ENCODE measurements around the gene RTN4R.
A peak's percentile ranks its signal among the peaks of the same experiment; 100 is the strongest.

Gene RTN4R

GRCh38 chr22:20192972-20193760 lies 75.0 kb downstream of the RTN4R start:
- Histone ChIP-seq H3K27ac (replicated peaks; ENCODE audit: low read length) (no peak overlapping the region), H3K14ac (ENCODE audit: low read length) (peak overlapping the region; percentile 27), H4K91ac (ENCODE audit: low read depth, low read length, poor library complexity) (no peak overlapping the region), H3K23ac (ENCODE audit: low read depth, low read length, poor library complexity) (peak overlapping the region; percentile 71), H2BK12ac (ENCODE audit: low read length) (no peak overlapping the region), H3K4me2 (ENCODE audit: insufficient read depth, low read length, poor library complexity, severe bottlenecking) (no peak overlapping the region), H2BK5ac (ENCODE audit: low read length) (no peak overlapping the region), H2AFZ (ENCODE audit: low read length) (no peak overlapping the region), H3K9me3 (replicated peaks in 1 of 2; ENCODE audit: control insufficient read depth in 2 of 2, insufficient read depth in 1 of 2, low read depth in 1 of 2, low read length in 2 of 2) (no peaks in the 10 kb centered on the region), H3K27me3 (ENCODE audit: control insufficient read depth in 3 of 3, insufficient read depth in 3 of 3, low read depth in 1 of 3, low read length in 3 of 3) (peaks cover 0 to 63% (median 2%) of the 10 kb centered on the region in 3 experiments), H4K8ac (ENCODE audit: low read depth, low read length) (peak overlapping the region; percentile 58), H2BK15ac (ENCODE audit: low read length) (peak overlapping the region; percentile 54), H2BK120ac (ENCODE audit: low read depth, low read length) (peak overlapping the region; percentile 56), H3K36me3 (replicated peaks in 1 of 2; ENCODE audit: control insufficient read depth in 2 of 2, insufficient read depth in 2 of 2, low read length in 2 of 2) (no peaks in the 10 kb centered on the region), H3K4ac (ENCODE audit: low read length) (peak overlapping the region; percentile 85), H3K4me3 (ENCODE audit: low read length in 2 of 2) (no peak overlapping the region), H3K18ac (ENCODE audit: low read length) (peak overlapping the region; percentile 62), H3K4me1 (ENCODE audit: control insufficient read depth in 2 of 2, insufficient read depth in 1 of 2, low read depth in 1 of 2, low read length in 2 of 2) (peaks cover 2 to 5% of the 10 kb centered on the region in 2 donors), H3K79me1 (ENCODE audit: low read depth, low read length) (no peaks in the 10 kb centered on the region), H3K9ac (ENCODE audit: low read depth, low read length, poor library complexity) (no peak overlapping the region), H2AK5ac (ENCODE audit: low read depth, low read length) (peak overlapping the region; percentile 50)
- WGBS, 2 donors (ENCODE audit: extremely low coverage in 2 of 2, insufficient read length in 2 of 2, insufficient replicate concordance in 1 of 2): no CpG with 5 or more reads among the region's 20 CpGs
- DNase-seq (ENCODE audit: low spot score): no peak

GRCh38 chr22:20192293-20192971 lies 75.7 kb downstream of the RTN4R start:
- Histone ChIP-seq H2AK5ac (ENCODE audit: low read depth, low read length) (peak overlapping the region; percentile 20), H2BK12ac (ENCODE audit: low read length) (no peak overlapping the region), H3K27me3 (ENCODE audit: control insufficient read depth in 3 of 3, insufficient read depth in 3 of 3, low read depth in 1 of 3, low read length in 3 of 3) (peaks cover 0 to 58% (median 0%) of the 10 kb centered on the region in 3 experiments), H2BK15ac (ENCODE audit: low read length) (no peak overlapping the region), H3K9me3 (replicated peaks in 1 of 2; ENCODE audit: control insufficient read depth in 2 of 2, insufficient read depth in 1 of 2, low read depth in 1 of 2, low read length in 2 of 2) (no peaks in the 10 kb centered on the region), H3K4me3 (ENCODE audit: low read length in 2 of 2) (no peak overlapping the region), H4K8ac (ENCODE audit: low read depth, low read length) (no peak overlapping the region), H3K4me2 (ENCODE audit: insufficient read depth, low read length, poor library complexity, severe bottlenecking) (no peak overlapping the region), H3K36me3 (replicated peaks in 1 of 2; ENCODE audit: control insufficient read depth in 2 of 2, insufficient read depth in 2 of 2, low read length in 2 of 2) (no peaks in the 10 kb centered on the region), H3K27ac (replicated peaks; ENCODE audit: low read length) (no peak overlapping the region), H2BK120ac (ENCODE audit: low read depth, low read length) (no peak overlapping the region), H3K18ac (ENCODE audit: low read length) (peak overlapping the region; percentile 35), H3K79me1 (ENCODE audit: low read depth, low read length) (no peaks in the 10 kb centered on the region), H2BK5ac (ENCODE audit: low read length) (no peak overlapping the region), H3K4ac (ENCODE audit: low read length) (no peak overlapping the region), H2AFZ (ENCODE audit: low read length) (no peak overlapping the region), H4K91ac (ENCODE audit: low read depth, low read length, poor library complexity) (no peak overlapping the region), H3K14ac (ENCODE audit: low read length) (no peak overlapping the region), H3K4me1 (ENCODE audit: control insufficient read depth in 2 of 2, insufficient read depth in 1 of 2, low read depth in 1 of 2, low read length in 2 of 2) (peaks cover 2 to 5% of the 10 kb centered on the region in 2 donors), H3K9ac (ENCODE audit: low read depth, low read length, poor library complexity) (no peak overlapping the region), H3K23ac (ENCODE audit: low read depth, low read length, poor library complexity) (no peak overlapping the region)
- DNase-seq (ENCODE audit: low spot score): no peak
- no CpG with 5 or more reads among the region's 10 CpGs for WGBS, 2 donors (ENCODE audit: extremely low coverage in 2 of 2, insufficient read length in 2 of 2, insufficient replicate concordance in 1 of 2)

- H4K91ac ChIP-seq (ENCODE audit: low read depth, low read length, poor library complexity): no peak overlapping the region
- peak overlapping the region; percentile 47 for H3K14ac ChIP-seq (ENCODE audit: low read length)
- H2BK15ac ChIP-seq (ENCODE audit: low read length): peak overlapping the region; percentile 28
- H3K18ac ChIP-seq (ENCODE audit: low read length): peak overlapping the region; percentile 78
- H3K36me3 ChIP-seq (replicated peaks in 1 of 2; ENCODE audit: control insufficient read depth in 2 of 2, insufficient read depth in 2 of 2, low read length in 2 of 2): no peaks in the 10 kb centered on the region
- no peak for DNase-seq (ENCODE audit: low spot score)
- H3K4ac ChIP-seq (ENCODE audit: low read length): no peak overlapping the region
- no peak overlapping the region for H2BK12ac ChIP-seq (ENCODE audit: low read length)
- H3K79me1 ChIP-seq (ENCODE audit: low read depth, low read length): peaks cover 3% of the 10 kb centered on the region
- no peak overlapping the region for H4K8ac ChIP-seq (ENCODE audit: low read depth, low read length)
- WGBS, 2 donors (ENCODE audit: extremely low coverage in 2 of 2, insufficient read length in 2 of 2, insufficient replicate concordance in 1 of 2): no CpG with 5 or more reads among the region's 8 CpGs
- no peak overlapping the region for H2BK120ac ChIP-seq (ENCODE audit: low read depth, low read length)
- peak overlapping the region; percentile 80 for H3K23ac ChIP-seq (ENCODE audit: low read depth, low read length, poor library complexity)
- H3K4me2 ChIP-seq (ENCODE audit: insufficient read depth, low read length, poor library complexity, severe bottlenecking): no peak overlapping the region
- peak overlapping the region; percentile 72 for H3K9ac ChIP-seq (ENCODE audit: low read depth, low read length, poor library complexity)
- no peak overlapping the region for H3K4me3 ChIP-seq (ENCODE audit: low read length in 2 of 2)
- no peak overlapping the region for H3K27ac ChIP-seq (replicated peaks; ENCODE audit: low read length)
- no peaks in the 10 kb centered on the region for H3K9me3 ChIP-seq (replicated peaks in 1 of 2; ENCODE audit: control insufficient read depth in 2 of 2, insufficient read depth in 1 of 2, low read depth in 1 of 2, low read length in 2 of 2)
- no peak overlapping the region for H2AFZ ChIP-seq (ENCODE audit: low read length)
- H2AK5ac ChIP-seq (ENCODE audit: low read depth, low read length): peak overlapping the region; percentile 82
- H2BK5ac ChIP-seq (ENCODE audit: low read length): no peak overlapping the region
- H3K27me3 ChIP-seq (ENCODE audit: control insufficient read depth in 3 of 3, insufficient read depth in 3 of 3, low read depth in 1 of 3, low read length in 3 of 3): peaks cover 0 to 53% (median 0%) of the 10 kb centered on the region in 3 experiments
- H3K4me1 ChIP-seq (ENCODE audit: control insufficient read depth in 2 of 2, insufficient read depth in 1 of 2, low read depth in 1 of 2, low read length in 2 of 2): peaks cover 2 to 9% of the 10 kb centered on the region in 2 donors
Measured at GRCh38 chr22:20191803-20192202, 76.3 kb downstream of the RTN4R start.
